Measurements from ENCODE around the gene DENND5A. TPM values are rescaled to one million over a fixed set of nuclear protein-coding genes. Genes with fewer than 3 reads are reported as not detected.

Gene DENND5A
- total RNA-seq, 3 donors from 2014 or later: 63.5 to 124 (median 118) TPM

DNA sequence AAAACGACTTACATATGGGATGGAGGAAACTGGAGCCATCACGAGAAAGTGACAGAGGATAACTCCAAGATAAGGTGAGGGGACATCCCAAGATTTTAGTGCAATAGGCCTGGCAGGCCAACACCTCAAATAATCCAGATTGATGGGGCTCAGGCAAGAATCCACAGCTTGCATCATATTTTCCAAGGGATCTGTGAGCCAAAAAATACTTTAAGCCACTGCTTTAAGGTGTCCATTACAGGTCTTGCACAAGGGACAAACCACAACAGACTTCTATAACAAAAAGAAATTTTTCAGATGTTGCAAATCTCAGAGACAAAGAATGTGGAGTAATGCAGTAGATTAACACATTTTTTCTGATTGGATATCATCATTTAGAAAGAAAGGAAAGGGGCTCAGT, 45.6 kb downstream of the DENND5A start:
- intact Hi-C loops (cut with DNase I; ENCODE audit: low total_unique reads): no loop called here
- H3K27ac ChIP-seq: peak overlapping the region; percentile 54 to 70
- no peaks in the 10 kb centered on the region for H3K4me1 ChIP-seq
- H3K9me3 ChIP-seq: no peaks in the 10 kb centered on the region
- no peak for DNase-seq (ENCODE audit: low spot score in 2 of 2)
- no peaks in the 10 kb centered on the region for H3K27me3 ChIP-seq
- H3K4me3 ChIP-seq: no peak overlapping the region
- H3K36me3 ChIP-seq: no peaks in the 10 kb centered on the region
- TF ChIP-seq, protein P1, sequence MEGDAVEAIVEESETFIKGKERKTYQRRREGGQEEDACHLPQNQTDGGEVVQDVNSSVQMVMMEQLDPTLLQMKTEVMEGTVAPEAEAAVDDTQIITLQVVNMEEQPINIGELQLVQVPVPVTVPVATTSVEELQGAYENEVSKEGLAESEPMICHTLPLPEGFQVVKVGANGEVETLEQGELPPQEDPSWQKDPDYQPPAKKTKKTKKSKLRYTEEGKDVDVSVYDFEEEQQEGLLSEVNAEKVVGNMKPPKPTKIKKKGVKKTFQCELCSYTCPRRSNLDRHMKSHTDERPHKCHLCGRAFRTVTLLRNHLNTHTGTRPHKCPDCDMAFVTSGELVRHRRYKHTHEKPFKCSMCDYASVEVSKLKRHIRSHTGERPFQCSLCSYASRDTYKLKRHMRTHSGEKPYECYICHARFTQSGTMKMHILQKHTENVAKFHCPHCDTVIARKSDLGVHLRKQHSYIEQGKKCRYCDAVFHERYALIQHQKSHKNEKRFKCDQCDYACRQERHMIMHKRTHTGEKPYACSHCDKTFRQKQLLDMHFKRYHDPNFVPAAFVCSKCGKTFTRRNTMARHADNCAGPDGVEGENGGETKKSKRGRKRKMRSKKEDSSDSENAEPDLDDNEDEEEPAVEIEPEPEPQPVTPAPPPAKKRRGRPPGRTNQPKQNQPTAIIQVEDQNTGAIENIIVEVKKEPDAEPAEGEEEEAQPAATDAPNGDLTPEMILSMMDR (IDR thresholded peaks at IDR 0.05): no peak
- TF ChIP-seq POLR2A (IDR thresholded peaks at IDR 0.05) (no peak), POLR2AphosphoS5 (IDR thresholded peaks at IDR 0.05) (peak in 2 of 3 donors; percentile 40 to 52)

- no peak for TF ChIP-seq POLR2A (IDR thresholded peaks at IDR 0.05)
- TF ChIP-seq, protein P1 (IDR thresholded peaks at IDR 0.05): no peak
- no peak for TF ChIP-seq POLR2AphosphoS5 (IDR thresholded peaks at IDR 0.05)
These were observed 46.0 kb downstream of the DENND5A start for GRCh38 chr11:9219115-9219514.

GRCh38 chr11:9214765-9215164, 50.4 kb downstream of the DENND5A start:
- intact Hi-C loops (cut with DNase I; ENCODE audit: low total_unique reads): no loop called here
- DNase-seq (ENCODE audit: low spot score in 2 of 2): no peak

More at GRCh38 chr11:9219115-9219514, 46.0 kb downstream of the DENND5A start:
- peak overlapping the region; percentile 45 to 70 for H3K27ac ChIP-seq
- no peaks in the 10 kb centered on the region for H3K27me3 ChIP-seq
- intact Hi-C loops (cut with DNase I; ENCODE audit: low total_unique reads): no loop called here
- DNase-seq (ENCODE audit: low spot score in 2 of 2): no peak
- no peaks in the 10 kb centered on the region for H3K4me1 ChIP-seq
- H3K9me3 ChIP-seq: no peaks in the 10 kb centered on the region
- no peak overlapping the region for H3K4me3 ChIP-seq
- H3K36me3 ChIP-seq: no peaks in the 10 kb centered on the region

DNA sequence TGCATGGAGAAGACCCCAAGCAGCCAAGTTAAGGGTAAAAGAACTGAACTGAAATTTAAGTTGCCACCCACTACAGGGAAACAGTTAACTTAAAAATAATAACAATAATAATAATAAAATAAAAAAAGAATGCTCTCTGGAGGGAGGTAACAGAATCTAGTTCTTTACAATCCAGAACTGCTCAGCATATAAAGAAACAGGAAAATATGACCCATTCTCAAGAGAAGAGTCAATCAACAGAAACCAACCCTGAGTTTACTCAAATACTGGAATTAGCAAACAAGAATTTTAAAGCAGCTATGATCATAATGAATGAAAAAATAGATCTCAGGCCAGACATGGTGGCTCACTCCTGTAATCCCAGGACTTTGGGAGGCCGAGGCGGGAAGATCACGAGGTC, 53.8 kb downstream of the DENND5A start:
- Histone ChIP-seq H3K27ac (no peak overlapping the region), H3K4me3 (no peak overlapping the region), H3K27me3 (no peaks in the 10 kb centered on the region), H3K36me3 (no peaks in the 10 kb centered on the region), H3K4me1 (no peaks in the 10 kb centered on the region), H3K9me3 (no peaks in the 10 kb centered on the region)
- DNase-seq (ENCODE audit: low spot score in 2 of 2): no peak
- intact Hi-C loops (cut with DNase I; ENCODE audit: low total_unique reads): no loop called here
- TF ChIP-seq, protein P1 (IDR thresholded peaks at IDR 0.05): no peak
- TF ChIP-seq POLR2AphosphoS5 (IDR thresholded peaks at IDR 0.05): no peak
- TF ChIP-seq POLR2A (IDR thresholded peaks at IDR 0.05): no peak

More at GRCh38 chr11:9214765-9215164, 50.4 kb downstream of the DENND5A start:
- Histone ChIP-seq H3K36me3 (no peaks in the 10 kb centered on the region), H3K9me3 (no peaks in the 10 kb centered on the region), H3K27ac (peak overlapping the region in 1 of 2 donors; percentile 6), H3K27me3 (no peaks in the 10 kb centered on the region), H3K4me1 (no peaks in the 10 kb centered on the region), H3K4me3 (no peak overlapping the region)
- TF ChIP-seq, protein P1 (IDR thresholded peaks at IDR 0.05): no peak
- TF ChIP-seq POLR2AphosphoS5 (IDR thresholded peaks at IDR 0.05) (no peak), POLR2A (IDR thresholded peaks at IDR 0.05) (no peak)

- intact Hi-C loops (cut with DNase I; ENCODE audit: low total_unique reads): no loop called here
- Histone ChIP-seq H3K36me3 (no peaks in the 10 kb centered on the region), H3K27me3 (no peaks in the 10 kb centered on the region), H3K27ac (no peak overlapping the region), H3K4me1 (no peaks in the 10 kb centered on the region), H3K4me3 (no peak overlapping the region), H3K9me3 (no peaks in the 10 kb centered on the region)
- DNase-seq (ENCODE audit: low spot score in 2 of 2): no peak
- TF ChIP-seq, protein P1 (IDR thresholded peaks at IDR 0.05): no peak
- no peak for TF ChIP-seq POLR2A (IDR thresholded peaks at IDR 0.05)
- TF ChIP-seq POLR2AphosphoS5 (IDR thresholded peaks at IDR 0.05): no peak
These were observed 54.2 kb downstream of the DENND5A start for GRCh38 chr11:9210922-9211320.
